SK-N-SH treated with all-trans-retinoic acid at 6 μM for 48 hours (cell line): ENCODE data around the gene IFIT2.

Experiments used
- ATAC-seq: fragments of 200-7000 bp; cut with Tn5 transposase; 3 replicates; pipeline ENCODE4 v1.9.1; 2020; ENCODE audit warnings: mild to moderate bottlenecking, moderate library complexity
- ARNTL ChIP-seq: fragments of 450-650 bp; formaldehyde crosslinking; IDR thresholded peaks from 2 replicates; pipeline ENCODE4 v1.5.0; 2020; ENCODE audit warnings: low read depth, mild to moderate bottlenecking, moderate library complexity, borderline replicate concordance
- CREB5 ChIP-seq: fragments of 250-450 bp; sonication (Bioruptor Pico); IDR thresholded peaks from 2 replicates; pipeline ENCODE4 v1.5.1; 2020; ENCODE audit warnings: low read depth, mild to moderate bottlenecking, moderate library complexity
- CSDC2 ChIP-seq: fragments of 250-450 bp; sonication (Bioruptor Pico); IDR thresholded peaks from 2 replicates; pipeline ENCODE4 v1.5.0; 2020; ENCODE audit warnings: mild to moderate bottlenecking, moderate library complexity
- CSRNP3 ChIP-seq: fragments of 250-450 bp; sonication (Bioruptor Pico); IDR thresholded peaks from 2 replicates; pipeline ENCODE4 v1.5.1; 2021; ENCODE audit warnings: mild to moderate bottlenecking, moderate library complexity
- ESRRG ChIP-seq: fragments of 250-450 bp; sonication (Bioruptor Pico); IDR thresholded peaks from 2 replicates; pipeline ENCODE4 v1.6.1; 2021; ENCODE audit warnings: mild to moderate bottlenecking
- GLIS3 ChIP-seq: fragments of 250-450 bp; sonication (Bioruptor Pico); IDR thresholded peaks from 2 replicates; pipeline ENCODE4 v1.5.0; 2020; ENCODE audit warnings: mild to moderate bottlenecking, moderate library complexity
- ISL1 ChIP-seq: fragments of 250-450 bp; sonication (Bioruptor Pico); IDR thresholded peaks from 2 replicates; pipeline ENCODE4 v2.1.2; 2022; ENCODE audit warnings: mild to moderate bottlenecking, moderate library complexity
- OSR1 ChIP-seq: fragments of 250-450 bp; sonication (Bioruptor Pico); IDR thresholded peaks from 2 replicates; pipeline ENCODE4 v1.8.0; 2022; ENCODE audit warnings: moderate library complexity, mild to moderate bottlenecking, inconsistent platforms
- PATZ1 ChIP-seq: fragments of 250-450 bp; sonication (Bioruptor Pico); IDR thresholded peaks from 2 replicates; pipeline ENCODE4 v1.8.0; 2020; ENCODE audit warnings: mild to moderate bottlenecking, moderate library complexity, borderline replicate concordance
- POU6F1 ChIP-seq: fragments of 250-450 bp; sonication (Bioruptor Pico); IDR thresholded peaks from 2 replicates; pipeline ENCODE4 v1.8.0; 2021; ENCODE audit warnings: low read depth, mild to moderate bottlenecking, moderate library complexity, borderline replicate concordance
- PPARA ChIP-seq: fragments of 250-450 bp; sonication (Bioruptor Pico); IDR thresholded peaks from 2 replicates; pipeline ENCODE4 v1.5.0; 2020; ENCODE audit warnings: mild to moderate bottlenecking, borderline replicate concordance
- RARB ChIP-seq: fragments of 250-450 bp; sonication (Bioruptor Pico); IDR thresholded peaks from 2 replicates; pipeline ENCODE4 v1.8.0; 2021; ENCODE audit warnings: mild to moderate bottlenecking, moderate library complexity
- SNAI2 ChIP-seq: fragments of 250-450 bp; sonication (Bioruptor Pico); IDR thresholded peaks from 2 replicates; pipeline ENCODE4 v1.5.0; 2020; ENCODE audit warnings: mild to moderate bottlenecking, moderate library complexity
- TCF4 ChIP-seq: fragments of 250-450 bp; sonication (Bioruptor Pico); IDR thresholded peaks from 2 replicates; pipeline ENCODE4 v1.8.0; 2021; ENCODE audit warnings: mild to moderate bottlenecking, moderate library complexity, borderline replicate concordance
- TOX ChIP-seq: fragments of 250-450 bp; sonication (Bioruptor Pico); IDR thresholded peaks from 2 replicates; pipeline ENCODE4 v1.8.0; 2021; ENCODE audit warnings: mild to moderate bottlenecking, moderate library complexity, borderline replicate concordance
- TSHZ2 ChIP-seq: fragments of 250-450 bp; sonication (Bioruptor Pico); IDR thresholded peaks from 2 replicates; pipeline ENCODE4 v1.5.0; 2020; ENCODE audit warnings: mild to moderate bottlenecking, moderate library complexity
- ZC3H10 ChIP-seq: fragments of 250-450 bp; sonication (Bioruptor Pico); IDR thresholded peaks from 2 replicates; pipeline ENCODE4 v1.5.1; 2021; ENCODE audit warnings: mild to moderate bottlenecking, moderate library complexity
- ZFP30 ChIP-seq: fragments of 450-650 bp; formaldehyde crosslinking; IDR thresholded peaks from 2 replicates; pipeline ENCODE4 v1.5.0; 2022; ENCODE audit warnings: mild to moderate bottlenecking, moderate library complexity
- ZNF565 ChIP-seq: fragments of 450-650 bp; formaldehyde crosslinking; conservative IDR thresholded peaks from 2 replicates; pipeline ENCODE4 v1.5.0; 2020; ENCODE audit warnings: low read depth, mild to moderate bottlenecking, moderate library complexity
- ZNF70 ChIP-seq: fragments of 450-650 bp; formaldehyde crosslinking; IDR thresholded peaks from 2 replicates; pipeline ENCODE4 v1.5.0; 2020; ENCODE audit warnings: mild to moderate bottlenecking, moderate library complexity
- ZNF8 ChIP-seq: fragments of 450-650 bp; formaldehyde crosslinking; IDR thresholded peaks from 2 replicates; pipeline ENCODE4 v1.5.0; 2020; ENCODE audit warnings: mild to moderate bottlenecking, moderate library complexity

Gene IFIT2

GRCh38 chr10:89348975-89349374 is 47.1 kb downstream of the IFIT2 start:
- ATAC-seq = no peak
- TF ChIP-seq CSDC2 (CRISPR knock-in tag) = no peak
- TF ChIP-seq RARB (CRISPR knock-in tag) = no peak
- TF ChIP-seq PPARA = no peak
- no peak for TF ChIP-seq PATZ1 (CRISPR knock-in tag)
- TF ChIP-seq SNAI2 (CRISPR knock-in tag) = no peak
- TF ChIP-seq GLIS3 (CRISPR knock-in tag) = no peak
- no peak for TF ChIP-seq POU6F1 (CRISPR knock-in tag)
- TF ChIP-seq OSR1 (CRISPR knock-in tag) = no peak
- no peak for TF ChIP-seq CSRNP3
- no peak for TF ChIP-seq ARNTL (CRISPR knock-in tag)
- no peak for TF ChIP-seq ZNF8 (CRISPR knock-in tag)
- TF ChIP-seq TCF4 (CRISPR knock-in tag) = no peak
- TF ChIP-seq ZFP30 = no peak
- no peak for TF ChIP-seq TOX (CRISPR knock-in tag)
- no peak for TF ChIP-seq ZNF565 (CRISPR knock-in tag)

- ATAC-seq = peak; percentile 17; the same call in 2 of the 3 replicates
Measured at GRCh38 chr10:89350631-89351315, 48.9 kb downstream of the IFIT2 start.

GRCh38 chr10:89351412-89351779 is 49.5 kb downstream of the IFIT2 start:
- ATAC-seq = peak; percentile 66
- TF ChIP-seq GLIS3 (CRISPR knock-in tag) = no peak
- TF ChIP-seq ZNF8 (CRISPR knock-in tag) = no peak
- no peak for TF ChIP-seq PPARA
- TF ChIP-seq RARB (CRISPR knock-in tag) = no peak
- TF ChIP-seq TOX (CRISPR knock-in tag) = no peak
- TF ChIP-seq CREB5 (CRISPR knock-in tag) = no peak
- TF ChIP-seq ZFP30 = no peak
- no peak for TF ChIP-seq OSR1 (CRISPR knock-in tag)
- no peak for TF ChIP-seq ZNF70 (CRISPR knock-in tag)
- no peak for TF ChIP-seq ZC3H10 (CRISPR knock-in tag)
- TF ChIP-seq ISL1 (CRISPR knock-in tag) = no peak
- TF ChIP-seq ESRRG = no peak
- TF ChIP-seq TSHZ2 (CRISPR knock-in tag) = no peak
